ENCODE data around the gene IRX2. TPM values are rescaled to one million over a fixed set of nuclear protein-coding genes. Genes with fewer than 3 reads are reported as not detected.

The IRX2 gene
- total RNA-seq, 4 donors from 2014 or later = 2.4 TPM; not detected in 3

- no peak for TF ChIP-seq CTCF (IDR thresholded peaks at IDR 0.05 in 4 of 5, conservative IDR thresholded peaks at IDR 0.05 in 1 of 5)
- TF ChIP-seq POLR2A (IDR thresholded peaks at IDR 0.05) = no peak
- no peak for DNase-seq
- no peak for ATAC-seq
- intact Hi-C loops (cut with DNase I; ENCODE audit: low total_unique reads) (no loop called here), in situ Hi-C loops (cut with MboI; ENCODE audit: low sequenced_read_pairs in 4 of 4) (no loop called here)
- Histone ChIP-seq H3K27me3 (no peaks in the 10 kb centered on the region), H3K36me3 (no peaks in the 10 kb centered on the region), H3K4me3 (no peak overlapping the region), H3K27ac (no peak overlapping the region), H3K4me1 (no peaks in the 10 kb centered on the region), H3K9me3 (no peaks in the 10 kb centered on the region)
Observed at GRCh38 chr5:2708132-2708531, 43.3 kb downstream of the IRX2 start.

- intact Hi-C loops (cut with DNase I; ENCODE audit: low total_unique reads) (no loop called here), in situ Hi-C loops (cut with MboI; ENCODE audit: low sequenced_read_pairs in 4 of 4) (no loop called here)
- Histone ChIP-seq H3K27ac (no peak overlapping the region), H3K9me3 (no peaks in the 10 kb centered on the region), H3K4me1 (no peaks in the 10 kb centered on the region), H3K4me3 (no peak overlapping the region), H3K36me3 (no peaks in the 10 kb centered on the region), H3K27me3 (no peaks in the 10 kb centered on the region)
- ATAC-seq (no peak), DNase-seq (no peak)
- TF ChIP-seq CTCF (IDR thresholded peaks at IDR 0.05 in 4 of 5, conservative IDR thresholded peaks at IDR 0.05 in 1 of 5) (no peak), POLR2A (IDR thresholded peaks at IDR 0.05) (no peak)
Observed at GRCh38 chr5:2705861-2706260, 45.6 kb downstream of the IRX2 start.

GRCh38 chr5:2704806-2705645 is 46.5 kb downstream of the IRX2 start:
- Histone ChIP-seq H3K4me3 (no peak overlapping the region), H3K4me1 (no peaks in the 10 kb centered on the region), H3K27ac (no peak overlapping the region), H3K27me3 (no peaks in the 10 kb centered on the region), H3K36me3 (no peaks in the 10 kb centered on the region), H3K9me3 (no peaks in the 10 kb centered on the region)
- in situ Hi-C loops (cut with MboI; ENCODE audit: low sequenced_read_pairs in 4 of 4) = no loop called here
- ATAC-seq (no peak), DNase-seq (no peak)
- intact Hi-C loops (cut with DNase I; ENCODE audit: low total_unique reads) = no loop called here
- TF ChIP-seq POLR2A (IDR thresholded peaks at IDR 0.05) (no peak), CTCF (IDR thresholded peaks at IDR 0.05 in 4 of 5, conservative IDR thresholded peaks at IDR 0.05 in 1 of 5) (no peak)

- DNase-seq (no peak), ATAC-seq (no peak)
- H3K27me3 ChIP-seq = no peaks in the 10 kb centered on the region
- TF ChIP-seq CTCF (IDR thresholded peaks at IDR 0.05 in 4 of 5, conservative IDR thresholded peaks at IDR 0.05 in 1 of 5) (no peak), POLR2A (IDR thresholded peaks at IDR 0.05) (no peak)
- intact Hi-C loops (cut with DNase I; ENCODE audit: low total_unique reads) (no loop called here), in situ Hi-C loops (cut with MboI; ENCODE audit: low sequenced_read_pairs in 4 of 4) (no loop called here)
- H3K4me3 ChIP-seq = no peak overlapping the region
- no peaks in the 10 kb centered on the region for H3K9me3 ChIP-seq
- H3K27ac ChIP-seq = no peak overlapping the region
- H3K36me3 ChIP-seq = no peaks in the 10 kb centered on the region
- H3K4me1 ChIP-seq = no peaks in the 10 kb centered on the region
Observed at GRCh38 chr5:2704111-2704510, 47.4 kb downstream of the IRX2 start.
